ENCODE data around the gene EPN1. TPM values are rescaled to one million over a fixed set of nuclear protein-coding genes. Genes with fewer than 3 reads are reported as not detected.

EPN1 gene
- polyA plus RNA-seq, 1 of the 3 experiments (the other 2 are of a cell fraction), result 134 TPM

DNA sequence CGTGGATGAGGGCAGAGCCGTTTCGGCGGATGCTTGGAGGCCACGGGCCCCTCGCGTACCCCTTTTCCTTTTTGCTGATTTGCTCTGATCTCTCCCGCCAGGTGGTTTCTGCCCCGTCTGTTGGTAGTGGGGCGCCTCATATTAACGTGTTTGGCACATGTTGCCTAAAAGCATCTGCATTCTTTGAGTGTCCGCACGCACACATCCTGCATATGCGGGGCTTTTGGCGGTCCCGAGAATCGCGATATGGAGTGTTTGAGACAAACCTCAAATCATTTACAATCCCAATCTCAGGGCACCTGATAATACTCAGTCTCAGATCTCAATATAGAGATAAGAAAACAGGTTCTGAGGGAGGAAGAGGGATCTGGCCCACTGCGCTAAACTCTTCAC, 19.4 kb upstream of the EPN1 start:
- peaks cover 57% of the 10 kb centered on the region for H3K79me2 ChIP-seq (ENCODE audit: insufficient read depth)
- under 1% methylated on average over 19 of the region's 19 CpGs for WGBS (ENCODE audit: low lambda C conversion rate)
- no peak overlapping the region for H2AFZ ChIP-seq (ENCODE audit: low read depth)
- DNase-seq, result no peak
- H3K4me2 ChIP-seq, result peak overlapping the region; percentile 99
- no peaks in the 10 kb centered on the region for H3K9me2 ChIP-seq
- peaks cover 20 to 34% of the 10 kb centered on the region in 2 experiments for H3K36me3 ChIP-seq (replicated peaks in 1 of 2; ENCODE audit: control insufficient read depth in 1 of 2, insufficient read depth in 2 of 2, low read length in 1 of 2)
- peaks cover 5% of the 10 kb centered on the region for H3F3A ChIP-seq (replicated peaks; ENCODE audit: insufficient read depth)
- H4K20me1 ChIP-seq (ENCODE audit: insufficient read depth), result peaks cover 53% of the 10 kb centered on the region
- H3K27me3 ChIP-seq (ENCODE audit: insufficient read depth), result no peaks in the 10 kb centered on the region
- H3K27ac ChIP-seq (ENCODE audit: low read depth in 2 of 2, low read length in 1 of 2), result peak overlapping the region; percentile 99
- H3K4me3 ChIP-seq (ENCODE audit: low read depth in 2 of 2, low read length in 1 of 2), result peak overlapping the region; percentile 92 to 96
- POLR2A ChIA-PET, result no interaction called here
- H3K9ac ChIP-seq, result peak overlapping the region; percentile 99
- peaks cover 14 to 27% of the 10 kb centered on the region in 2 experiments; a peak in 3 of 4 replicates for H3K4me1 ChIP-seq (ENCODE audit: control insufficient read depth in 1 of 2, insufficient read depth in 2 of 2, low read depth in 1 of 2, low read length in 1 of 2)
- no peaks in the 10 kb centered on the region for H3K9me3 ChIP-seq
- TF ChIP-seq GATA2 (CRISPR knock-in tag; IDR thresholded peaks at IDR 0.05), result 0 out of 2 replicates have a peak, but pooled peaks have one; percentile 18
- TF ChIP-seq FOXM1 (IDR thresholded peaks at IDR 0.05; ENCODE audit: low read depth), result no peak
- 0 out of 2 replicates have a peak, but pooled peaks have one; percentile 62 for TF ChIP-seq SIN3A (IDR thresholded peaks at IDR 0.05; ENCODE audit: borderline replicate concordance, low read depth, low read length)
- CTCF ChIA-PET, result interaction anchor here (2.1 to 4.7 kb wide), 3 partner anchors 16 to 23 kb away, joined by 8 to 34 read pairs (median 20); no protein-coding TSS in a partner anchor

GRCh38 chr19:55656552-55656951, 18.5 kb upstream of the EPN1 start:
- peak overlapping the region; percentile 99 for H3K9ac ChIP-seq
- no peaks in the 10 kb centered on the region for H3K9me3 ChIP-seq
- 34% methylated on average over 7 of the region's 7 CpGs for WGBS (ENCODE audit: low lambda C conversion rate)
- H3K27me3 ChIP-seq (ENCODE audit: insufficient read depth), result no peaks in the 10 kb centered on the region
- ChIA-PET POLR2A (no interaction called here), CTCF (interaction anchor here (1.0 to 4.7 kb wide), 4 partner anchors 13 to 24 kb away, joined by 4 to 34 read pairs (median 14); no protein-coding TSS in a partner anchor)
- H3K79me2 ChIP-seq (ENCODE audit: insufficient read depth), result peaks cover 66% of the 10 kb centered on the region
- no peaks in the 10 kb centered on the region for H3K9me2 ChIP-seq
- no peak for DNase-seq
- no peak overlapping the region for H2AFZ ChIP-seq (ENCODE audit: low read depth)
- H3K36me3 ChIP-seq (replicated peaks in 1 of 2; ENCODE audit: control insufficient read depth in 1 of 2, insufficient read depth in 2 of 2, low read length in 1 of 2), result peaks cover 20 to 32% of the 10 kb centered on the region in 2 experiments
- H3K4me3 ChIP-seq (ENCODE audit: low read depth in 2 of 2, low read length in 1 of 2), result peak overlapping the region; percentile 92 to 96
- peak overlapping the region; percentile 99 for H3K4me2 ChIP-seq
- H4K20me1 ChIP-seq (ENCODE audit: insufficient read depth), result peaks cover 59% of the 10 kb centered on the region
- H3K27ac ChIP-seq (ENCODE audit: low read depth in 2 of 2, low read length in 1 of 2), result peak overlapping the region; percentile 99; a peak in 3 of 4 replicates
- TF ChIP-seq, protein P1, sequence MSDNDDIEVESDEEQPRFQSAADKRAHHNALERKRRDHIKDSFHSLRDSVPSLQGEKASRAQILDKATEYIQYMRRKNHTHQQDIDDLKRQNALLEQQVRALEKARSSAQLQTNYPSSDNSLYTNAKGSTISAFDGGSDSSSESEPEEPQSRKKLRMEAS (IDR thresholded peaks at IDR 0.05; ENCODE audit: low read depth), result 0 out of 2 replicates have a peak, but pooled peaks have one; percentile 12
- TF ChIP-seq FOSL2 (IDR thresholded peaks at IDR 0.05; ENCODE audit: borderline replicate concordance, low read depth), result no peak
- peaks cover 14 to 27% of the 10 kb centered on the region in 2 experiments; a peak in 3 of 4 replicates for H3K4me1 ChIP-seq (ENCODE audit: control insufficient read depth in 1 of 2, insufficient read depth in 2 of 2, low read depth in 1 of 2, low read length in 1 of 2)
- peaks cover 5% of the 10 kb centered on the region for H3F3A ChIP-seq (replicated peaks; ENCODE audit: insufficient read depth)

GRCh38 chr19:55656988-55657747, 17.9 kb upstream of the EPN1 start:
- peak overlapping the region; percentile 99 for H3K9ac ChIP-seq
- no peak for DNase-seq
- peaks cover 71% of the 10 kb centered on the region for H3K79me2 ChIP-seq (ENCODE audit: insufficient read depth)
- H3K4me1 ChIP-seq (ENCODE audit: control insufficient read depth in 1 of 2, insufficient read depth in 2 of 2, low read depth in 1 of 2, low read length in 1 of 2), result peaks cover 14 to 27% of the 10 kb centered on the region in 2 experiments; a peak in 3 of 4 replicates
- peaks cover 5% of the 10 kb centered on the region for H3F3A ChIP-seq (replicated peaks; ENCODE audit: insufficient read depth)
- no peak overlapping the region for H2AFZ ChIP-seq (ENCODE audit: low read depth)
- H3K27ac ChIP-seq (ENCODE audit: low read depth in 2 of 2, low read length in 1 of 2), result peak overlapping the region; percentile 10 to 99; a peak in 2 of 4 replicates
- peak overlapping the region; percentile 92 to 96 for H3K4me3 ChIP-seq (ENCODE audit: low read depth in 2 of 2, low read length in 1 of 2)
- POLR2A ChIA-PET, result interaction anchor here (0.9 kb wide), 1 partner anchor 14 kb away, joined by 3 read pairs; no protein-coding TSS in a partner anchor
- no peaks in the 10 kb centered on the region for H3K9me2 ChIP-seq
- peaks cover 20 to 36% of the 10 kb centered on the region in 2 experiments for H3K36me3 ChIP-seq (replicated peaks in 1 of 2; ENCODE audit: control insufficient read depth in 1 of 2, insufficient read depth in 2 of 2, low read length in 1 of 2)
- H4K20me1 ChIP-seq (ENCODE audit: insufficient read depth), result peaks cover 59% of the 10 kb centered on the region
- peak overlapping the region; percentile 99 for H3K4me2 ChIP-seq
- WGBS (ENCODE audit: low lambda C conversion rate), result 26% methylated on average over 11 of the region's 18 CpGs
- CTCF ChIA-PET, result interaction anchor here (1.0 to 4.7 kb wide), 4 partner anchors 12 to 24 kb away, joined by 4 to 34 read pairs (median 14); no protein-coding TSS in a partner anchor
- H3K9me3 ChIP-seq, result no peaks in the 10 kb centered on the region
- H3K27me3 ChIP-seq (ENCODE audit: insufficient read depth), result no peaks in the 10 kb centered on the region
- TF ChIP-seq RAD21 (IDR thresholded peaks at IDR 0.05; ENCODE audit: low read length) (no peak), EZH2phosphoT487 (IDR thresholded peaks at IDR 0.05; ENCODE audit: borderline replicate concordance, low read depth) (no peak), TEAD4 (IDR thresholded peaks at IDR 0.05; ENCODE audit: borderline replicate concordance, insufficient read depth) (no peak), CHD2 (IDR thresholded peaks at IDR 0.05; ENCODE audit: low read length, partially characterized antibody) (no peak), RFX5 (IDR thresholded peaks at IDR 0.05; ENCODE audit: low read length) (no peak), POLR2AphosphoS5 (IDR thresholded peaks at IDR 0.05; ENCODE audit: low read depth, low read length) (no peak), TAF1 (IDR thresholded peaks at IDR 0.05; ENCODE audit: borderline replicate concordance, low read depth, low read length) (no peak), NRF1 (IDR thresholded peaks at IDR 0.05; ENCODE audit: low read depth, low read length) (no peak), YY1 (IDR thresholded peaks at IDR 0.05; ENCODE audit: low read depth) (no peak), EP300 (IDR thresholded peaks at IDR 0.05; ENCODE audit: borderline replicate concordance in 1 of 2, low read depth in 1 of 2, low read length in 1 of 2) (no peak)
- TF ChIP-seq, protein P2, sequence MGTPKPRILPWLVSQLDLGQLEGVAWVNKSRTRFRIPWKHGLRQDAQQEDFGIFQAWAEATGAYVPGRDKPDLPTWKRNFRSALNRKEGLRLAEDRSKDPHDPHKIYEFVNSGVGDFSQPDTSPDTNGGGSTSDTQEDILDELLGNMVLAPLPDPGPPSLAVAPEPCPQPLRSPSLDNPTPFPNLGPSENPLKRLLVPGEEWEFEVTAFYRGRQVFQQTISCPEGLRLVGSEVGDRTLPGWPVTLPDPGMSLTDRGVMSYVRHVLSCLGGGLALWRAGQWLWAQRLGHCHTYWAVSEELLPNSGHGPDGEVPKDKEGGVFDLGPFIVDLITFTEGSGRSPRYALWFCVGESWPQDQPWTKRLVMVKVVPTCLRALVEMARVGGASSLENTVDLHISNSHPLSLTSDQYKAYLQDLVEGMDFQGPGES (IDR thresholded peaks at IDR 0.05; ENCODE audit: low read depth, low read length), result no peak
- TF ChIP-seq, protein P3, sequence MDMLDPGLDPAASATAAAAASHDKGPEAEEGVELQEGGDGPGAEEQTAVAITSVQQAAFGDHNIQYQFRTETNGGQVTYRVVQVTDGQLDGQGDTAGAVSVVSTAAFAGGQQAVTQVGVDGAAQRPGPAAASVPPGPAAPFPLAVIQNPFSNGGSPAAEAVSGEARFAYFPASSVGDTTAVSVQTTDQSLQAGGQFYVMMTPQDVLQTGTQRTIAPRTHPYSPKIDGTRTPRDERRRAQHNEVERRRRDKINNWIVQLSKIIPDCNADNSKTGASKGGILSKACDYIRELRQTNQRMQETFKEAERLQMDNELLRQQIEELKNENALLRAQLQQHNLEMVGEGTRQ (IDR thresholded peaks at IDR 0.05; ENCODE audit: borderline replicate concordance, low read depth, low read length), result no peak

Data from SK-N-SH (cell line).